Amniotic epithelial cell (primary cell): ENCODE results near the gene RNF146.
"Not testable (repeated sequence)": the region's sequence is repeated elsewhere in the genome, so short reads cannot be mapped to it uniquely, and the experiment has no call there.

Experiments
- DNase-seq: peaks from one replicate; pipeline ENCODE4 v3.0.0-alpha.2; 2010; ENCODE audit warnings: low read depth

The RNF146 gene, protein sequence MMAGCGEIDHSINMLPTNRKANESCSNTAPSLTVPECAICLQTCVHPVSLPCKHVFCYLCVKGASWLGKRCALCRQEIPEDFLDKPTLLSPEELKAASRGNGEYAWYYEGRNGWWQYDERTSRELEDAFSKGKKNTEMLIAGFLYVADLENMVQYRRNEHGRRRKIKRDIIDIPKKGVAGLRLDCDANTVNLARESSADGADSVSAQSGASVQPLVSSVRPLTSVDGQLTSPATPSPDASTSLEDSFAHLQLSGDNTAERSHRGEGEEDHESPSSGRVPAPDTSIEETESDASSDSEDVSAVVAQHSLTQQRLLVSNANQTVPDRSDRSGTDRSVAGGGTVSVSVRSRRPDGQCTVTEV

GRCh38 chr6:127266178-127266891, at the start of gene RNF146:
RNF146 (plus strand) TSS chr6:127266864; CDS start chr6:127280339, 13,475 bp downstream.
- DNase-seq, result peak; percentile 82

DNA sequence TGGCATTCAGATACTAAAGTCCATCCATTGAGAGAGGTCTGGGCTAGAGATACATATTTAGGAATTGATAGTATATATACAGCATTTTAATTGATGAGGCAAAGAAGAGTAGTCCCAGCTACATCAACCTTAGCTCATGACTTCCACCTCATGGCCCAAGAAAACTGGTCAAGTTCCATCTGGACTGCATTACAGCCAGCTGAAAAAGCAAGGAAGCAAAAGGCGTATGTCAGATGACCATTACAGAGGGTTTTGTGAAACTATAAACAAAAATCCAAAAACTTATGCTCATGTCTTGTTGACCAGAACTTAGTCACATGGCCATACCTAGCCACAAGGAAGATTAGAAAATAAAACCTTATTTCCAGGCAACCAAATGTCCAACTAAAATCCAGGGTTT, 46.8 kb upstream of the RNF146 start:
- DNase-seq, result no peak

- DNase-seq, result no peak
Measured at GRCh38 chr6:127221201-127221600, 45.5 kb upstream of the RNF146 start.

GRCh38 chr6:127222418-127222817, 44.2 kb upstream of the RNF146 start:
- no peak for DNase-seq

GRCh38 chr6:127225497-127225896, 41.2 kb upstream of the RNF146 start:
- DNase-seq, result no peak

GRCh38 chr6:127233819-127234218, 32.8 kb upstream of the RNF146 start:
- DNase-seq, result not testable (repeated sequence)

DNA sequence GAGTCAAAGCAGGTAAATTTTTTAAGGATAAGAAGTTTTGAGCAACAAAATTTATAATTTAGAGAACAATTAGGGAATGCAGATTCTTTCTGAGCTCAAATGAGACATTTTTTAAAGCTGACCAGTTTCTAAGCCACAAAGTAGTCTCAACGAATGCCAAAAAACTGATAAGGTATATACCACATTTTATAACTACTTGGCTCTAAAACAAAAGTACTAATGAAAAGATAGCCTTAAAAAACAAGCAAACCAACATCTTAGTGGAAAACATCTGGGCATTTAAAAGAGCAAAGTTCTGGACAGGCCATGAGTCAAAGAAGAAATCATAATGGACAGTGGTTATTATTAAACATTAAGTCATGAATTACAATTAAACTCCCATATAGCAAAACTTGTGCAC, 23.2 kb upstream of the RNF146 start:
- DNase-seq, result peak; percentile 64

DNA sequence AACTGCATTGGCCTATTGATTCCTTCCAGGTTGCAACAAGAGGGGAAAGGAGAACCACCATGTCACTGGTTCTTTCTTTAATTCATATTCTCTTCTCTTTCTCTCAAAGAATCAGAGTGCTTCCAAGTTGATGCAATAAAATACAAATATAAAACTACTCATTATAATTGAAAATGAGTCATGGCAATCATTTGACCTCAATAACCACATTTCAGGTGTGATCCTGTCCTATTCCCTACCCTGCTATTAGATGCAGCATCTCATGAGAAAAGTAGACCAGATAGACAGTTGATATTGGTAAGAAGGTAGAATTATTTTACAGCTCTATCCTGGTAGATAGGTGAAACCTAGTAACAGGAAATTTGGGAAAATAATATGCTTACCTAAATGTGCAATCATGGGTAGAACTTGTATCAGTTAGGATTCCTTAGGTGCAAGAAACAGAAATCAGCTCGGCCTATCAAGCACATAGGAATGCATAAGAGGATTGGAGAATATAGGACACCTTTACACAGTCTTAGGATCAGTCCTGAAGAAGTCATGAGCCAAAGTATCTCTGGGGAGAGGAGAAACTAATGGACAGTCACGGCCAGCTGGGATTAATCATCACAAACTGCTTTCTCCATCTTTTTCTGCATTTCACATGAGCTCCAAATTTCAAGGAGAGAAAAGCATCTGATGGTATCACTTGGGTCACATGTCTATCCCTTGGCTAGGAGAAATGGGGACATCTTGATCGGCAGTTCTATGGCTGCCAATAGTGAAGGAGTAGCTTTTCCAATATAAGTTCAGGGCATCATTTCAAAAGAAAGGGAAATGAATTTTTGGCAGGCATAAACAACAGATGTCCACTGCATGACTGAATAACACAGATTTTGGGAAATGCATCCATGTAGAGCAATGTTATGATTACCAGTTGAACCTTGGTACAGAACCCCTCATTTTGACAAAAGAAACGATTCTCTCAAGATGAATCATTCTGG, 19.3 kb upstream of the RNF146 start:
- no peak for DNase-seq

DNA sequence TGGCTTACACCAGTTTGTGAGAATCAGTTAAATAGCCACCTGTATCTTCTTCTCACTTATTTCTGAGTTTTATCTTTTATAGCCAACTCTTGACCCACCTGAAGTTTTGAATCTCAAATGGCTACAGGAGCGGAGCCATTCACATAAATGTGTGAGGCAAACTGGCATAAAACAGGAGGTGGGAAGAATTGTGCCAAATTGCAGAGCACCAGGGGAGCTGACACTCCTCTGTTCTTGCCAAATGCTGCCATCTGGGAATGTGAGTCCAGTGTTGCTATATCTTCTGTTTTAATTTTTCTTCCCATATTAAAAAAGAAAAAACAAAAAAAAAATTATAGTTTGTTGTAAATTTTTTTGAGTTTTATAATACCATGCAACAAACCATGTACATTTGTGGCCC, 17.0 kb upstream of the RNF146 start:
- no peak for DNase-seq

GRCh38 chr6:127255286-127255685, 11.4 kb upstream of the RNF146 start:
- DNase-seq, result no peak

GRCh38 chr6:127262896-127263295, 3.8 kb upstream of the RNF146 start:
- no peak for DNase-seq

GRCh38 chr6:127263481-127263880, 3.2 kb upstream of the RNF146 start:
- DNase-seq, result no peak

DNA sequence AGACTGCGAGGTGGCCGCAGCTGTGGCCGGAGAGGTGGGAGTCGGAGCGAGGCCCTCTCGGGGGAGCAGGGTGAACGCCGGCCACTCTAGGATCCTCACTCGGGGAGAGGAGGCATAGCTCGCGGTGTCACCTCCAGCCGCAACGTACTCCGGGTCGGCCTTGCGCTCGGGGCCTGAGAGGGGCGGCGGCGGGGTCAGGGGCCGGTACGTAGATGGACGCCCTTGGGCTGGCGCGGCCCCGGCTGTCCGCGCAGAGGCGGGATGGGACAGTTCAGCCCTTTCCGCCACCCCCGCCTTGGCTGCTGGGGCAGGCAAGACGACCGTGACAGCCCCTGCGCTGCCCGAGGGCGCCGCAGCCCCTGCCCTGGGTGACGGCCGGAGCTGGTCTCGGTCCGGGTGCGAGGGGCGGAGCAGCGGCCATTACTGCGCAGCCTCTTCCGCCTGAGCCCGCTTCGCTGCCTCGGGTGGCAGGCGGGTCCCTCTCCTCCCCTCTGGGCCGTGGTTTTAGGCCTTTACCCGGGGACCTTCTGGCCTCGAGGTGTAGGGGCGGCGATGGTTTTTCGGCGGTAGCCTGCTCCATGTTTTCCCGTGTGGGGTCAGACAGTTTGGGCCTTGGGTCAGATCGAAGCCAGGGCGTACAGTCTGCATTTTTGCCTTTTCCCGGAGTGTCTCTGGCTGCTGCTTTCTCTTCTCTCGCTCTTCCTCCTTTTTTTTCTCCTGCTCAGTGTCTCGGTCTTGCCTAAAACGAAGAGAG, 405 bp downstream of the RNF146 start:
- peak; percentile 34 for DNase-seq

- no peak for DNase-seq
Measured at GRCh38 chr6:127267646-127268625, 1.3 kb downstream of the RNF146 start.

DNA sequence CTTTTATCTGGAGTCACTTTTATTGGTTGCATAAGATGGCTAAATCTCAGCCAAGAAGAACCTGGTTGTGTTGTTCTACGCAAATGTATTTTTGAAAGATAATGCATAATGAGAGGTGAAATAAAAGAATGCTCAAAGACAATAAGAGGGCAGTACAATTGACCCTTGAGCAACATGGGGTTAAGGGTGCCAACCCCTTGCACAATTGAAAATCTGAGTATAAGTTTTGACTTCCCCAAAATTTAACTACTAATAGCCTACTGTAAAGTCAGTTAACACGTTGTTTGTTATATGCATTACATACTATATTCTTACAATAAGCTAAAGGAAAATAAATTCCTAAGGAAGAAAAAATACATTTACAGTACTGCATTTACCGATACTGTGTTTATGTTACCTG, 5.9 kb downstream of the RNF146 start:
- DNase-seq, result no peak

- DNase-seq, result no peak
Measured at GRCh38 chr6:127273499-127273898, 6.8 kb downstream of the RNF146 start.

- DNase-seq, result no peak
Measured at GRCh38 chr6:127276331-127276730, 9.7 kb downstream of the RNF146 start.

GRCh38 chr6:127277878-127278843, 11.5 kb downstream of the RNF146 start:
- no peak for DNase-seq

- no peak for DNase-seq
Measured at GRCh38 chr6:127279815-127280214, 13.2 kb downstream of the RNF146 start.
